GM20000 (cell line): ENCODE data around the gene PBX2.

ENCODE experiments used
- DNase-seq: peaks from one replicate; pipeline ENCODE4 v3.0.0; 2012; ENCODE audit warnings: low spot score
- TF ChIP-seq, protein P1 (sequence below): IDR thresholded peaks from 2 replicates; pipeline ENCODE4 v1.5.1; 2012; ENCODE audit warnings: mild to moderate bottlenecking, control low read depth; ENCODE audit errors: extremely low read depth, missing control alignments

Gene PBX2

DNA sequence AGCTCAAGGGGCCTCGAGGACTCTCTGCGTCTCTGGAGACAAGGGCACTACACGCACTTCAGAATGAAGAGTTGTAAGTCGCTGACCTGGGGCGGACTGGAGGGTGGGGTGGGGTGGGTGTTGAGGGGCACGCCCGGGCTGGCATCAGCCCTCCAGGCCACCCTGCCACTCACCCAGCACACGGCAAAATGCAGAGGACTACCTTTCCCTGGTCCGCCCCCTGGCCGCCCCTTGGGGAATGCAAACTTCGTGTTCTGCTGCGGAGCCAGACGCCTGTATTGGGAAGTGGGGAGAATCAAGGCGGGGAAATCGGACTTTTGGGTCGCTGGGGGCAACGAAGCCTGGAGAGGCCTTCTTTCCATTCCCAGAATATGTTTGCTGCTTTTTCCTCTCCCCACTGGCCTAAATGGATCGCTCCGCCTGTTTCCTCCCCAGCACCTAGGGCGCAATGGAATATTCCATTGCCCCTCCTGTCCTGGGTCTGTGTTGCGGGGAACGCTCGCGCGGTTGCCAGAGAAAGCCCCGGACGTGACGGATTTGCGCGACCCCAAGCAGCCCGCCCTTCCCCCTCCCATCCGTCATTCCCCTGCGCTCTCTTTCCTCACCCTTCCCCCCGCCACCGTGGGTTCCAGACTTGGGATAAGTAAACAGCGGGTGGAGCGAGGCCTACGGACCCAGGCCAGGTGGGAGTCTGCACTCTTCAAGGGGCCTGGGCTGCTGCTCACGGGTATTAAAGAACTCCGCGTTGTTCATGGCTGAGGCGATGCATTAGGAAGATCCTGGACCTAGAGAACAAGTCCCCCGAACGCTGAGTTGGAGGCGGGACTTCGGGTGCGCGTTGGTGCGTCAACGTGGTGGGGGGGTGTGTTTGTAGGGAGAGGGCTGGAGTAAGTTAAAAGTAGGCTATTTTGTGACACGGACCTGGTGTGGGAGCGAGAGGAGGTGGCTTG lies 36.2 kb downstream of the PBX2 start, which contains the start of gene PPT2:
Gene PPT2 (plus strand): TSS at position 578 of the 950 bp plus-strand sequence. CDS start 454 bp downstream, outside the sequence.
- TF ChIP-seq, protein P1, sequence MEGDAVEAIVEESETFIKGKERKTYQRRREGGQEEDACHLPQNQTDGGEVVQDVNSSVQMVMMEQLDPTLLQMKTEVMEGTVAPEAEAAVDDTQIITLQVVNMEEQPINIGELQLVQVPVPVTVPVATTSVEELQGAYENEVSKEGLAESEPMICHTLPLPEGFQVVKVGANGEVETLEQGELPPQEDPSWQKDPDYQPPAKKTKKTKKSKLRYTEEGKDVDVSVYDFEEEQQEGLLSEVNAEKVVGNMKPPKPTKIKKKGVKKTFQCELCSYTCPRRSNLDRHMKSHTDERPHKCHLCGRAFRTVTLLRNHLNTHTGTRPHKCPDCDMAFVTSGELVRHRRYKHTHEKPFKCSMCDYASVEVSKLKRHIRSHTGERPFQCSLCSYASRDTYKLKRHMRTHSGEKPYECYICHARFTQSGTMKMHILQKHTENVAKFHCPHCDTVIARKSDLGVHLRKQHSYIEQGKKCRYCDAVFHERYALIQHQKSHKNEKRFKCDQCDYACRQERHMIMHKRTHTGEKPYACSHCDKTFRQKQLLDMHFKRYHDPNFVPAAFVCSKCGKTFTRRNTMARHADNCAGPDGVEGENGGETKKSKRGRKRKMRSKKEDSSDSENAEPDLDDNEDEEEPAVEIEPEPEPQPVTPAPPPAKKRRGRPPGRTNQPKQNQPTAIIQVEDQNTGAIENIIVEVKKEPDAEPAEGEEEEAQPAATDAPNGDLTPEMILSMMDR = no peak
- DNase-seq = peak; percentile 71

DNA sequence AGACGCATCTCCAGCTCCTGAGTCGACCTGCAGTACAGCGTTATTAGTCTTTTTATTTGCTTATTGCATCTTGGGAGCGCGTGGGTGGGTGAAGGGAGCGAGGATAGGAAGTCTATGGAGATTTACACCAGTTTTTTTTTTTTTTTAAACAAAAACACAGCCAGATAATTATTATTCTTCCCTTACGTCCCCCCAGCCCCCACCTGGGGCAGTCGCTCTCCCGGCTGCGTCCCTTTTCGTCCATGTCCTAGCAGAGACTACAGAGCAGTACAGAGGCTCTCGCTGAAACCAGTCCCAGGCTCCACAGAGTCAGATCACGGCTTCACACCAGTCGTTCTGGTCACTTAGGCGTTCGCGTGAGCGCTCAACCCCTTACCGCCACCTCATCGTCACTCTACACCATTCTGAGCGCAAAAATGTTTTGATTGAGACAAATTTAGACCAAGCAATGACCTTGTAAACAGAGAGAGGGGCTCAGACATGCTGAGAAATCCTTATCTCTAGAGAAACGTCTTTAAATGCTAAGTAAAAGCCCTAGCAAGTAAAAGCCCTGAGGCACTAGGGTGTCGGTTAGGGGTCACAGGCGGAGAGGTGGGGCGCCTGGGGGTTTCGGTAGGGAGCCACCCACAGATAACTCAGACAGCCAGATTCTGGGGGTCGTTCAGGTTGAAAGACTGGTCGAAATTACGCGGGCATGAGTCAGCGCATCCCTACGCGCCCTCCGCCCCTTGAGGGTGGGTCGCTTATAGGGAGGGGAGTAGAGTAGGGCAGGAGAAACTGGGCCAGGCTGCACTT lies 37.0 kb downstream of the PBX2 start:
- no peak for DNase-seq
- TF ChIP-seq, protein P1 = no peak

DNA sequence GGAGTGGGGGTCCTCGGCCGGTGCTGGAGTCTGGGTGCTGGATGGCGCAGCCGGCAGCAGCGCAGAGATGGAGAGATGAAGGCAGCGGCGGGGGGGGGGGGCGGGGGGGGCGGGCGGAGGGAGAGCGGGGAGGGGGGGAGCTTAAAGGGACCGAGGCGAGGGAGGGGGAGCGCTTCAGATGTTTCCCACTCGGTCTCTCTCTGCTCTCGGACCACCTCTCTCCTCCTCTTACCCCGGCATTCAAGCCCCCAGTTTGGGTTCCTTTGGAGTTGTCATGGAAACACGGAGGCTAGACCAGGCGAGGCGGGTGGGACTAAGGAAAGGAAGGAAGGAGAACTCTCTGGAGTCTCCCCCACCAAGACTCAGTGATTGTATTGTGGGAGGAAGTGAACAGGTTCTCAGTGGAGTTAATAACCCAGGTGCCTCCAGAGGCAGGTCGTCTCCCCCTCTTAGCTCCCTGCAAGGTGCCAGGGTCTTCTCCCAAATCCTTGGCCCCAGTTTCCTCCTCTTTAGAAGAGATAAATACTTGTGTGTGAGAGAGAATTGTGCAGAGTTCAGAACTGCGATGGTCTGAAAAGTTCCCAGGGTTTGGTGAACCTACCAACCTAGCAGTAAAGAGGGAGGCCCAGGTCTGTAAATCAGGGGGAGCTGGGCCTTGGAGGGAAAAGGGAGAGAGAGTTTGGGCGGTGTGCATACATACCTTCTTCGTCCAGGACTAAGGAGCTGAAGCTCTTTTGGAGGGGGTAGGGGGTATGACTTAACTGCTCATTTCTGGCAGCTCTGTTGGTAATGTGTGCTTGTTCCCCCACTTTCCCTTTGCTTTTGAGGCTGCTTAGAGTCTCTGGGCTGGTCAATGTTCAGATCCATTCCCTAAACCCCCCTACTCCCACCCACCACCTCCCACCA lies 37.9 kb downstream of the PBX2 start, which contains the start of gene PRRT1:
Gene PRRT1 (minus strand): TSS at position 77 of the 906 bp plus-strand sequence. CDS start 112 bp downstream, outside the sequence.
- no peak for DNase-seq
- TF ChIP-seq, protein P1 = no peak

DNA sequence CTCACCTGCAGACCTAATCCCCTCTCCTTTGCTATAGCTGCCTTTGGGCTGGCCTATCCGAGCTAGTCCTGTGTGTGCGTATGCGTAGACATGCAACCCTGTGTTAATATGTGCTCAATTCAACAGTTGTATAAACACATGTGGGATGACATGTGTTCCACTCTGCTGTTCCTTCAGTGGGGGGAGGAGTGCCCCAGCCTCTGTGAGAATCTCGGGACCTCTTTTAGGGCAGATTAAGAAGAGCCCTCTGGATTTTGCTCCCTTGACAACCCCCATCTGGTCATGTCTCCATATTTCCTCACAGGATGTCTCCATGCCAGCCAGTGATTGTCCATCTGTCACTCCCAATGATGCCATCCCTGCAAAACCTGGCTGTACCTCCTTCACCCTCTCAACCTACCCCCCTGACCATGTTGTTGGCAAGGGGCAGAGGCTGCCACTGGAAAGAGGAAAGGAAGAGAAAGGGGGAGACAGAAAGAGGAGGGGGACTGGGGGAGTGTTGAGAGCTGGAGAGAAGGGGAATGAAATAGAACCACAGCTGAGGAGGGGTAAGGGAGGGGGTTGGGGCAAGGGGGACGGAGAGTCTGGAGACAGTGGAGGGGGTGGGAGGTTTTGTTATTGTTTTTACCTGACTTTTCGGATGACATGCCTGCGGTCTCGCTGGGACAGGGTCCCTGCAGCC lies 38.7 kb downstream of the PBX2 start:
- TF ChIP-seq, protein P1 = no peak
- DNase-seq = no peak

DNA sequence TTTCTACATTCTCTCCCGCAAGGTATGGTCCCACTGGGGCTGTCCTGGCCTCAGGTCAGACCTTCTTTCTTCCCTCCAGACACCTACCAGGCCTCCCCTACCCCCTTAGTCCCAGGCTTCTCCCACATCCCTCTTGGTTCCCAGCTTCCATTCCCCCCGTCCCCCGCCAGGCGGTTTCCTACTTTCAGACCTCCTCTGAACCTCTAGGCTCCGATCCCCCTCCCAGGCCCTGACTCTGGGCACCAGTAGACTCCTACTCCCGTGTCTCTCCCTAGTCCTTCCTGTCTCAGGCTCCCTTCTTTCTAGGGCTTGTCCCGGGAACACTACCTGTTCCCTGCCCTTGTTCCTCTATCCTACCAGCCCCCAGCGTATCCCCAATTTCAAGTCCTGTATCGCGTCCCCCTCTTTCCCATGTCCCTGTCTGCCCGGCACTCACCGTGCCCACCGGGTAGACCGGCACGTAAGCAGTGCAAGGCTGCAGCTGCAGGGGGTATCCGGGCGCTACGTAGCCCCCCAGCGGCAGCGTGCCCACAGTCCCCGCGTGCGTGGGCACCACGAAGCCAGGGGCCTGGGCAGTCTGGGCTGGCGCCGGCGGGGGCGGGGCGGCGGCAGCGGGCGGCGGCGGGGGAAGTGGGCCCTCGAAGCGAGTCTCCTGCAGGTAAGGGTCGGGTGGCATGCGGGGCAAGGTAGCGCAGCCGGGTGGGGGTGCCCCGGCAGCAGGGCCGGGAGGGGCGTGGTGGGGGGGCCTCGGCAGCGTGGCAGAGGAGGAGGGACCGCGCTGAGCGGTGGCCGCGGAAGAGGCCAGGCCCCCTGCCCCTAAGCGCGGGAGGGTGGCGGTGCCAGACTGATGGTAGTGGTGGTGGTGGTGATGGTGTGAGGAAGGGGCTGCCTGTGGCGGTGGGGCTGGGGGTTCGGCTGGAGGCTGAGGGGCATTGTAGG lies 39.8 kb downstream of the PBX2 start:
- TF ChIP-seq, protein P1 = no peak
- no peak for DNase-seq
